ENCODE results near the gene RHOF. TPM values are rescaled to one million over a fixed set of nuclear protein-coding genes. Genes with fewer than 3 reads are reported as not detected.

The RHOF gene
- total and polyA plus RNA-seq, 2 of the 13 experiments (the other 11 are each of a cell fraction or from before 2014, with no cell fraction given): 14.6 to 32.2 TPM

GRCh38 chr12:121791671-121792551 lies 1.6 kb downstream of the RHOF start (continued):
- no peak for TF ChIP-seq SNAPC5 (CRISPR knock-in tag; IDR thresholded peaks at IDR 0.05; ENCODE audit: borderline replicate concordance)
- TF ChIP-seq ZNF850 (CRISPR knock-in tag; conservative IDR thresholded peaks at IDR 0.05): no peak
- TF ChIP-seq ZNF691 (CRISPR knock-in tag; IDR thresholded peaks at IDR 0.05; ENCODE audit: borderline replicate concordance, low read depth): no peak; the same call in 1 of the 2 replicates
- TF ChIP-seq SNRNP70 (IDR thresholded peaks at IDR 0.05; ENCODE audit: low read depth, low read length): no peak
- TF ChIP-seq ZNF337 (CRISPR knock-in tag; IDR thresholded peaks at IDR 0.05; ENCODE audit: borderline replicate concordance, low read depth): no peak
- no peak for TF ChIP-seq XRCC5 (optimal IDR thresholded peaks at IDR 0.05; ENCODE audit: low read length)
- no peak for TF ChIP-seq MIER3 (CRISPR knock-in tag; IDR thresholded peaks at IDR 0.05; ENCODE audit: borderline replicate concordance)
- no peak for TF ChIP-seq CHD4 (IDR thresholded peaks at IDR 0.05; ENCODE audit: borderline replicate concordance, low read length)
- TF ChIP-seq IRF1 (CRISPR knock-in tag; IDR thresholded peaks at IDR 0.05; ENCODE audit: low read depth): no peak
- no peak; the same call in 1 of the 2 replicates for TF ChIP-seq ZNF746 (CRISPR knock-in tag; IDR thresholded peaks at IDR 0.05)
- TF ChIP-seq ZBTB42 (CRISPR knock-in tag; IDR thresholded peaks at IDR 0.05): no peak
- no peak for TF ChIP-seq HNRNPUL1 (IDR thresholded peaks at IDR 0.05; ENCODE audit: low read depth, low read length)
- TF ChIP-seq ZSCAN25 (CRISPR knock-in tag; IDR thresholded peaks at IDR 0.05): no peak
- no peak for TF ChIP-seq KLF9 (CRISPR knock-in tag; IDR thresholded peaks at IDR 0.05; ENCODE audit: low read depth)
- no peak for TF ChIP-seq ZNF83 (CRISPR knock-in tag; IDR thresholded peaks at IDR 0.05; ENCODE audit: borderline replicate concordance)
- no peak for TF ChIP-seq ZNF780A (CRISPR knock-in tag; IDR thresholded peaks at IDR 0.05)
- no peak for TF ChIP-seq E2F5 (CRISPR knock-in tag; conservative IDR thresholded peaks at IDR 0.05)
- TF ChIP-seq ZNF607 (CRISPR knock-in tag; IDR thresholded peaks at IDR 0.05; ENCODE audit: borderline replicate concordance): no peak
- no peak for TF ChIP-seq ZNF713 (CRISPR knock-in tag; IDR thresholded peaks at IDR 0.05)
- peak; percentile 72; the same call in 1 of the 2 replicates for TF ChIP-seq HNF4G (IDR thresholded peaks at IDR 0.05; ENCODE audit: borderline replicate concordance, low read depth, low read length)
- peak; percentile 80; the same call in 1 of the 2 replicates for TF ChIP-seq HNF4G (CRISPR knock-in tag; IDR thresholded peaks at IDR 0.05; ENCODE audit: borderline replicate concordance, low read depth)
- TF ChIP-seq PRDM15 (CRISPR knock-in tag; IDR thresholded peaks at IDR 0.05): no peak
- TF ChIP-seq ZFP36L2 (CRISPR knock-in tag; IDR thresholded peaks at IDR 0.05): no peak

All from HepG2 (cell line).